Smooth muscle cell of the brain vasculature (primary cell): ENCODE results near the gene SRGAP2B.
"Not testable (repeated sequence)": the region's sequence is repeated elsewhere in the genome, so short reads cannot be mapped to it uniquely, and the experiment has no call there.

Source experiments
- DNase-seq: peaks from one replicate; pipeline ENCODE4 v3.0.0-alpha.2; 2012; ENCODE audit warnings: low read depth, low spot score

Gene SRGAP2B

GRCh38 chr1:144947495-144947894 is 147.6 kb downstream of the SRGAP2B start:
- DNase-seq = not testable (repeated sequence)

- not testable (repeated sequence) for DNase-seq
These were observed 148.3 kb downstream of the SRGAP2B start for GRCh38 chr1:144946525-144947480.

GRCh38 chr1:144941710-144942109 is 153.4 kb downstream of the SRGAP2B start:
- not testable (repeated sequence) for DNase-seq

- DNase-seq = not testable (repeated sequence)
These were observed 155.1 kb downstream of the SRGAP2B start for GRCh38 chr1:144940054-144940453.

- not testable (repeated sequence) for DNase-seq
These were observed 156.5 kb downstream of the SRGAP2B start for GRCh38 chr1:144938627-144939026.

- DNase-seq = not testable (repeated sequence)
These were observed 158.9 kb downstream of the SRGAP2B start for GRCh38 chr1:144936186-144936732.

- DNase-seq = not testable (repeated sequence)
These were observed 159.8 kb downstream of the SRGAP2B start for GRCh38 chr1:144935310-144935709.

- DNase-seq = not testable (repeated sequence)
These were observed 162.1 kb downstream of the SRGAP2B start for GRCh38 chr1:144933014-144933413.

GRCh38 chr1:144932153-144932552 is 163.0 kb downstream of the SRGAP2B start:
- not testable (repeated sequence) for DNase-seq

- not testable (repeated sequence) for DNase-seq
These were observed 163.6 kb downstream of the SRGAP2B start for GRCh38 chr1:144931553-144931952.

GRCh38 chr1:144930085-144930777 is 164.9 kb downstream of the SRGAP2B start:
- not testable (repeated sequence) for DNase-seq

GRCh38 chr1:144927292-144927691 is 167.8 kb downstream of the SRGAP2B start:
- DNase-seq = not testable (repeated sequence)

GRCh38 chr1:144923640-144924039 is 171.5 kb downstream of the SRGAP2B start:
- DNase-seq = not testable (repeated sequence)

GRCh38 chr1:144922785-144923184 is 172.3 kb downstream of the SRGAP2B start:
- DNase-seq = not testable (repeated sequence)

GRCh38 chr1:144919106-144919505 is 176.0 kb downstream of the SRGAP2B start:
- not testable (repeated sequence) for DNase-seq

GRCh38 chr1:144918027-144918603 is 177.0 kb downstream of the SRGAP2B start:
- not testable (repeated sequence) for DNase-seq

GRCh38 chr1:144917154-144918026 is 177.7 kb downstream of the SRGAP2B start:
- not testable (repeated sequence) for DNase-seq

- not testable (repeated sequence) for DNase-seq
These were observed 181.0 kb downstream of the SRGAP2B start for GRCh38 chr1:144913977-144914734.

GRCh38 chr1:144913458-144913857 is 181.7 kb downstream of the SRGAP2B start:
- DNase-seq = not testable (repeated sequence)

- not testable (repeated sequence) for DNase-seq
These were observed 184.4 kb downstream of the SRGAP2B start for GRCh38 chr1:144910729-144911128.
